Osteoblast (primary cell): Measurements from ENCODE around the gene PLXNA2. TPM values are rescaled to one million over a fixed set of nuclear protein-coding genes. Genes with fewer than 3 reads are reported as not detected.

ENCODE experiments used
- DNase-seq: peaks from one replicate; pipeline ENCODE4 v3.0.0; 2011; ENCODE audit warnings: low spot score, mixed read lengths; ENCODE audit not compliant: insufficient read length; ENCODE audit errors: missing footprints
- H2AFZ ChIP-seq: 2 replicates; pipeline ENCODE4 v1.6.0; 2011; ENCODE audit warnings: mild to moderate bottlenecking, low read length
- H3K27ac ChIP-seq: 2 replicates; pipeline ENCODE4 v1.5.1; 2011; ENCODE audit warnings: mild to moderate bottlenecking, low read depth, low read length, moderate library complexity
- H3K27me3 ChIP-seq: 2 replicates; pipeline ENCODE4 v1.6.0; 2012; ENCODE audit warnings: mild to moderate bottlenecking, control low read depth, inconsistent platforms, low read length, moderate library complexity; ENCODE audit not compliant: insufficient read depth
- H3K36me3 ChIP-seq: 2 replicates; pipeline ENCODE4 v1.5.1; 2011; ENCODE audit warnings: mild to moderate bottlenecking, low read length, control low read depth, moderate library complexity; ENCODE audit not compliant: insufficient read depth
- H3K4me1 ChIP-seq: 2 replicates; pipeline ENCODE4 v1.5.1; 2011; ENCODE audit warnings: mild to moderate bottlenecking, low read length, control low read depth, moderate library complexity; ENCODE audit not compliant: insufficient read depth
- H3K4me2 ChIP-seq: 2 replicates; pipeline ENCODE4 v1.6.0; 2011; ENCODE audit warnings: mild to moderate bottlenecking, low read length; ENCODE audit not compliant: insufficient read depth
- H3K4me3 ChIP-seq: fragments of 200-600 bp; sonication (generic); 3 replicates; pipeline ENCODE4 v1.5.1; 2012; ENCODE audit warnings: mild to moderate bottlenecking, low read length, inconsistent platforms; ENCODE audit not compliant: insufficient read depth
- H3K79me2 ChIP-seq: 2 replicates; pipeline ENCODE4 v1.6.0; 2012; ENCODE audit warnings: mild to moderate bottlenecking, low read length, control low read depth, inconsistent platforms; ENCODE audit not compliant: insufficient read depth
- H3K9me3 ChIP-seq: 2 replicates; pipeline ENCODE4 v1.5.1; 2011; ENCODE audit warnings: low read depth, low read length, control low read depth
- H4K20me1 ChIP-seq: 2 replicates; pipeline ENCODE4 v1.6.0; 2012; ENCODE audit warnings: mild to moderate bottlenecking, low read length, control low read depth; ENCODE audit not compliant: insufficient read depth
- CTCF ChIP-seq: IDR thresholded peaks from 2 replicates; pipeline ENCODE4 v1.5.1; 2011; ENCODE audit warnings: mild to moderate bottlenecking, low read depth, low read length, moderate library complexity; ENCODE audit errors: extremely low read depth
- total RNA-seq: library from RNA; depleted of rRNA; stranded (reverse); fragments of >200 nt; gene quantifications from 2 replicates; pipeline ENCODE4 v1.2.3, GENCODE V29; 2012

Gene PLXNA2
- total RNA-seq, 1 donor, result 3.3 TPM

GRCh38 chr1:208222376-208223126 is 21.6 kb downstream of the PLXNA2 start:
- Histone ChIP-seq H3K4me1 (peaks cover 50% of the 10 kb centered on the region), H2AFZ (peak overlapping the region; percentile 5), H3K27me3 (no peaks in the 10 kb centered on the region), H3K27ac (no peak overlapping the region), H3K36me3 (no peaks in the 10 kb centered on the region), H3K79me2 (peaks cover 5% of the 10 kb centered on the region), H4K20me1 (no peaks in the 10 kb centered on the region), H3K9me3 (no peaks in the 10 kb centered on the region), H3K4me3 (no peak overlapping the region), H3K4me2 (peak overlapping the region; percentile 16)
- no peak for DNase-seq
- no peak for TF ChIP-seq CTCF

- Histone ChIP-seq H3K36me3 (no peaks in the 10 kb centered on the region), H3K27ac (no peak overlapping the region), H3K4me2 (no peak overlapping the region), H3K79me2 (peaks cover 5% of the 10 kb centered on the region), H2AFZ (no peak overlapping the region), H3K9me3 (no peaks in the 10 kb centered on the region), H4K20me1 (no peaks in the 10 kb centered on the region), H3K27me3 (no peaks in the 10 kb centered on the region), H3K4me3 (no peak overlapping the region), H3K4me1 (peaks cover 38% of the 10 kb centered on the region)
- DNase-seq, result no peak
- no peak for TF ChIP-seq CTCF
Measured at GRCh38 chr1:208221291-208221622, 22.9 kb downstream of the PLXNA2 start.

- no peaks in the 10 kb centered on the region for H4K20me1 ChIP-seq
- peak overlapping the region; percentile 83 for H2AFZ ChIP-seq
- no peak overlapping the region for H3K4me3 ChIP-seq
- no peak for DNase-seq
- peak overlapping the region; percentile 30 for H3K27ac ChIP-seq
- H3K27me3 ChIP-seq, result no peaks in the 10 kb centered on the region
- no peaks in the 10 kb centered on the region for H3K36me3 ChIP-seq
- peak overlapping the region; percentile 7 for H3K4me2 ChIP-seq
- peaks cover 36% of the 10 kb centered on the region for H3K4me1 ChIP-seq
- H3K9me3 ChIP-seq, result no peaks in the 10 kb centered on the region
- H3K79me2 ChIP-seq, result peaks cover 5% of the 10 kb centered on the region
- TF ChIP-seq CTCF, result no peak
Measured at GRCh38 chr1:208219659-208220282, 24.4 kb downstream of the PLXNA2 start.

- no peaks in the 10 kb centered on the region for H3K27me3 ChIP-seq
- H4K20me1 ChIP-seq, result no peaks in the 10 kb centered on the region
- no peaks in the 10 kb centered on the region for H3K36me3 ChIP-seq
- H3K4me2 ChIP-seq, result peak overlapping the region; percentile 7
- peaks cover 5% of the 10 kb centered on the region for H3K79me2 ChIP-seq
- H3K4me3 ChIP-seq, result no peak overlapping the region
- no peak for TF ChIP-seq CTCF
- no peak overlapping the region for H3K27ac ChIP-seq
- no peaks in the 10 kb centered on the region for H3K9me3 ChIP-seq
- no peak for DNase-seq
- H2AFZ ChIP-seq, result peak overlapping the region; percentile 83
- H3K4me1 ChIP-seq, result peaks cover 36% of the 10 kb centered on the region
Measured at GRCh38 chr1:208219098-208219658, 25.0 kb downstream of the PLXNA2 start.
